OCI-LY7 (cell line): ENCODE data around the gene GAMT. TPM values are rescaled to one million over a fixed set of nuclear protein-coding genes. Genes with fewer than 3 reads are reported as not detected.

Experiments
- BruUV-seq: library from RNA; stranded (reverse); fragments of 400-500 nt; replicated peaks from 2 replicates; lab custom pipeline; 2021; lab: Mats Ljungman, UMichigan
- CTCF ChIA-PET: fragments of 300-600 bp; sonication (Branson Sonifier 250); formaldehyde crosslinking; loops from one replicate; lab custom pipeline; 2022; ENCODE audit warnings: antibody characterized with exemption; ENCODE audit not compliant: unreplicated experiment; lab: Charles Lee
- POLR2A ChIA-PET: fragments of 300-600 bp; sonication (Branson Sonifier 250); formaldehyde crosslinking; loops from one replicate; lab custom pipeline; 2022; ENCODE audit warnings: antibody characterized with exemption; lab: Charles Lee
- DNase-seq: peaks from one replicate; pipeline ENCODE4 v3.0.0-alpha.2; 2015; ENCODE audit warnings: low spot score
- H2AFZ ChIP-seq: fragments of 200-600 bp; sonication (generic), shearing (Covaris generic); 2 replicates; pipeline ENCODE4 v1.6.1; 2014; ENCODE audit warnings: mild to moderate bottlenecking, antibody characterized with exemption, low read length, moderate library complexity
- H3K27ac ChIP-seq: fragments of 200-600 bp; sonication (generic); 2 replicates; pipeline ENCODE4 v1.5.1; 2014; ENCODE audit warnings: mixed run types, low read depth, mild to moderate bottlenecking, moderate library complexity, low read length, inconsistent platforms; ENCODE audit not compliant: poor library complexity, severe bottlenecking
- H3K36me3 ChIP-seq: fragments of 200-600 bp; sonication (generic); 2 replicates; pipeline ENCODE4 v1.6.1; 2014; ENCODE audit warnings: mild to moderate bottlenecking, antibody characterized with exemption, low read length, moderate library complexity, mixed read lengths; ENCODE audit not compliant: insufficient read depth
- H3K4me1 ChIP-seq: fragments of 200-600 bp; sonication (generic); 2 replicates; pipeline ENCODE4 v1.5.1; 2014; ENCODE audit warnings: mild to moderate bottlenecking, low read length; ENCODE audit not compliant: insufficient read depth, poor library complexity, severe bottlenecking
- H3K4me2 ChIP-seq: fragments of 200-600 bp; sonication (generic); 2 replicates; pipeline ENCODE4 v1.6.1; 2014; ENCODE audit warnings: mild to moderate bottlenecking, low read length
- H3K4me3 ChIP-seq: fragments of 200-600 bp; sonication (generic); 2 replicates; pipeline ENCODE4 v1.5.1; 2014; ENCODE audit warnings: mild to moderate bottlenecking, low read depth, low read length; ENCODE audit not compliant: poor library complexity, severe bottlenecking
- H3K79me2 ChIP-seq: fragments of 200-600 bp; sonication (generic); 2 replicates; pipeline ENCODE4 v1.6.1; 2016; ENCODE audit warnings: low read depth, mild to moderate bottlenecking, low read length, moderate library complexity, mixed read lengths; ENCODE audit not compliant: insufficient read depth
- H3K9me2 ChIP-seq: fragments of 200-600 bp; sonication (generic); 2 replicates; pipeline ENCODE4 v1.6.1; 2016; ENCODE audit warnings: mild to moderate bottlenecking, low read length, mixed read lengths; ENCODE audit not compliant: insufficient read depth
- H3K9me3 ChIP-seq: fragments of 200-600 bp; sonication (generic); 2 replicates; pipeline ENCODE4 v1.6.1; 2014; ENCODE audit warnings: mild to moderate bottlenecking, mixed run types, low read length, mixed read lengths
- H4K20me1 ChIP-seq: fragments of 200-600 bp; sonication (generic); 2 replicates; pipeline ENCODE4 v1.6.1; 2014; ENCODE audit warnings: mild to moderate bottlenecking, antibody characterized with exemption, low read length, moderate library complexity, mixed read lengths; ENCODE audit not compliant: insufficient read depth
- EZH2phosphoT487 ChIP-seq: fragments of 200-600 bp; sonication (generic); IDR thresholded peaks from 2 replicates; pipeline ENCODE4 v1.6.1; 2018; ENCODE audit warnings: low read depth, borderline replicate concordance, mild to moderate bottlenecking, mixed run types, antibody characterized with exemption, low read length, moderate library complexity, mixed read lengths
- intact Hi-C: fragments of 100-400 bp; cut with micrococcal nuclease; formaldehyde crosslinking; loops from one replicate; pipeline ENCODE4 v1.10.0; 2022; ENCODE audit not compliant: unreplicated experiment
- total RNA-seq, 2 experiments: library from RNA; depleted of rRNA in 1 of 2; stranded (reverse); fragments of >200 nt in 1 of 2; shearing (Covaris generic) in 1 of 2; gene quantifications; 2 replicates each; pipeline ENCODE4 v1.2.3, GENCODE V29; 2014 to 2022
- TF ChIP-seq, protein P1 (sequence below): fragments of 200-600 bp; sonication (generic); conservative IDR thresholded peaks from 2 replicates; pipeline ENCODE4 v1.5.1; 2014; ENCODE audit warnings: mild to moderate bottlenecking, antibody characterized with exemption, low read length, moderate library complexity, mixed read lengths

The GAMT gene
- total RNA-seq, 2 experiments from 2014 or later: 14.4 to 27.5 TPM

DNA sequence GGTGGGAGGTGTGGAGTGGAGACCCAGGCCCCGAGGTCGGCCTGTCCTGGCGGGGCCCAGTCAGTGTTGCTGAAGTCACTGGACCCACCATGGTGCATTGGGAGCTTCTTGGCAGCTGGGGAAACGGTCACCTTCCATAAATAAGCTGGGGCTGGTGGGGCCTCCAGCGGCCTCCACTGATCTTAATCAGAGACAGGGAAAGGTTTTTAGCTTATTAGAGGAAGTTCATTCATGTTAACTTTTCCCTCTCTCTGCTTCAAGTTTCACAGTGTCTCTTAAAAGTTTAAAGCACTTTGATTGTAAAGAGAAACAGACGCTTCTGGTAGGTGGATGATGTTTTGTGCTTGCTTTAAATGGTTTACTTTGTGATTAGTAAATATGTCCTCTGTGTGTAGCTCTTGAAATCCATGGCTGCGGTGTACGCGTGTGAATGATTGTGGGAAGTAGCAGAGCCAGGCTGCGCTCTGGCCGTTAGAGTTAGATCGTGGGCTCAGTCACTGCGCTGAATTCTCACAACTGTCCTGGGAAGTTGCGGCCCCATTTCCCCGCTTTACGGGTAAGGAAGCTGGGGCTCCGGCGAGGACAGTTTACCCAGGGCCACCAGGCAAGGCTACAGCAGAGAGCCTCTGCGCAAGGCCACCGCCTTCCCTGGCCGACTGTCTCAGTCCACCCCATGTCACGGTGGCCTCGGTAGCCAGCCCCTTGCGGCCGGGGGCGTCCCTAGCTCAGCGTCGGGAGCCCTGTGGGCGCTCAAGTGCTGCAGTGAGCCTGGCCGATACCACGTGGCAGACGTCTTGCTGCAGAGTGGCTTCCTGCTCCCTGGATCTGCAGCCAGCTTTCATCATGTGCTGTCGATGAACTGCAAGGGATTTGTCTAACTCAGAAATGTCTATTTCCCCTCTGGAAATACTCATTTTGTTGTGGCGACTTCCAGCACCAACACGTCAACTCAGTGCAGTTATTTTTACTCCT is 34.2 kb downstream of the GAMT start:
- Histone ChIP-seq H3K4me1 (no peaks in the 10 kb centered on the region), H3K4me2 (no peak overlapping the region), H3K79me2 (no peaks in the 10 kb centered on the region), H3K9me3 (no peaks in the 10 kb centered on the region), H3K27ac (no peak overlapping the region), H3K4me3 (no peak overlapping the region), H3K9me2 (no peaks in the 10 kb centered on the region), H2AFZ (no peak overlapping the region), H4K20me1 (no peaks in the 10 kb centered on the region), H3K36me3 (peaks cover 82% of the 10 kb centered on the region)
- BruUV-seq: no TSS peak
- ChIA-PET CTCF (no interaction called here), POLR2A (no interaction called here)
- no peak for DNase-seq
- intact Hi-C loops: loop anchor here (1.0 kb wide), 1 partner anchor 23 kb away; no protein-coding TSS in a partner anchor
- TF ChIP-seq, protein P1, sequence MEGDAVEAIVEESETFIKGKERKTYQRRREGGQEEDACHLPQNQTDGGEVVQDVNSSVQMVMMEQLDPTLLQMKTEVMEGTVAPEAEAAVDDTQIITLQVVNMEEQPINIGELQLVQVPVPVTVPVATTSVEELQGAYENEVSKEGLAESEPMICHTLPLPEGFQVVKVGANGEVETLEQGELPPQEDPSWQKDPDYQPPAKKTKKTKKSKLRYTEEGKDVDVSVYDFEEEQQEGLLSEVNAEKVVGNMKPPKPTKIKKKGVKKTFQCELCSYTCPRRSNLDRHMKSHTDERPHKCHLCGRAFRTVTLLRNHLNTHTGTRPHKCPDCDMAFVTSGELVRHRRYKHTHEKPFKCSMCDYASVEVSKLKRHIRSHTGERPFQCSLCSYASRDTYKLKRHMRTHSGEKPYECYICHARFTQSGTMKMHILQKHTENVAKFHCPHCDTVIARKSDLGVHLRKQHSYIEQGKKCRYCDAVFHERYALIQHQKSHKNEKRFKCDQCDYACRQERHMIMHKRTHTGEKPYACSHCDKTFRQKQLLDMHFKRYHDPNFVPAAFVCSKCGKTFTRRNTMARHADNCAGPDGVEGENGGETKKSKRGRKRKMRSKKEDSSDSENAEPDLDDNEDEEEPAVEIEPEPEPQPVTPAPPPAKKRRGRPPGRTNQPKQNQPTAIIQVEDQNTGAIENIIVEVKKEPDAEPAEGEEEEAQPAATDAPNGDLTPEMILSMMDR: no peak
- TF ChIP-seq EZH2phosphoT487: no peak

DNA sequence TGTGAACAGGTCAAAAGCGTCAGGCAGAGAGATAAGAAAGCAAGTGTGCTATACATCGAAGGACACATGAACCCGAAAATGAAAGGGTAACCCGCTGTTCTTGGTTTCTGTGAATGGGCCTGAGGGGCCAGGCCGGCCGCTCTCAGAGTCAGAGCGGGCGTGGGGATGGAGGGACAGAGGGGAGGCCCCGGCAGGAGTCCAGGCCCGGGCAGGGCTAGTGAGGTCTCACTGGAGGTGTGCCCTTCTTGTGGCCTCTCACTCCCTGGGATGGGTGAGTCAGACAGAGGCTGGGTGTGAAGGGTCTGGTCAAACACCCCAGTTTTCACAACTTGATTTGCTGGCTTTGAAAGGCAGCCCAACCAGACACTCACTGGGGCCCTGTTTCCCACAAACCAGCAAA is 35.0 kb downstream of the GAMT start:
- no peak overlapping the region for H3K4me3 ChIP-seq
- CTCF ChIA-PET: no interaction called here
- H3K4me2 ChIP-seq: no peak overlapping the region
- peaks cover 87% of the 10 kb centered on the region for H3K36me3 ChIP-seq
- BruUV-seq: no TSS peak
- intact Hi-C loops: no loop called here
- no peak for DNase-seq
- TF ChIP-seq, protein P1: no peak
- no peaks in the 10 kb centered on the region for H3K9me3 ChIP-seq
- POLR2A ChIA-PET: no interaction called here
- H4K20me1 ChIP-seq: no peaks in the 10 kb centered on the region
- no peaks in the 10 kb centered on the region for H3K4me1 ChIP-seq
- no peaks in the 10 kb centered on the region for H3K9me2 ChIP-seq
- H3K79me2 ChIP-seq: no peaks in the 10 kb centered on the region
- no peak overlapping the region for H3K27ac ChIP-seq
- H2AFZ ChIP-seq: no peak overlapping the region
